HL-60 (cell line): ENCODE data around the gene HDAC7.
A peak's percentile ranks its signal among the peaks of the same experiment; 100 is the strongest.

Experiments used
- DNase-seq, 2 experiments: peaks; one replicate each; pipeline ENCODE4 v3.0.0-alpha.2; 2010 to 2020; ENCODE audit warnings: low read depth in 1 of 2, low spot score in 1 of 2
- H3K27ac ChIP-seq: fragments of 250-450 bp; sonication (Bioruptor Pico); replicated peaks from 2 replicates; pipeline ENCODE4 v1.5.1; 2020; ENCODE audit warnings: mild to moderate bottlenecking, moderate library complexity
- H3K27me3 ChIP-seq: fragments of 250-450 bp; sonication (Bioruptor Pico); 2 replicates; pipeline ENCODE4 v1.5.1; 2021; ENCODE audit warnings: mild to moderate bottlenecking, moderate library complexity; ENCODE audit not compliant: insufficient read depth, poor library complexity, severe bottlenecking
- H3K4me3 ChIP-seq: replicated peaks from 2 replicates; pipeline ENCODE4 v1.5.1; 2011; ENCODE audit warnings: mild to moderate bottlenecking, control low read depth, low read length; ENCODE audit not compliant: insufficient read depth
- GABPA ChIP-seq: IDR thresholded peaks from 2 replicates; pipeline ENCODE4 v1.6.1; 2012; ENCODE audit warnings: low read depth
- POLR2AphosphoS5 ChIP-seq: IDR thresholded peaks from 2 replicates; pipeline ENCODE4 v1.6.1; 2012; ENCODE audit warnings: low read depth
- SPI1 ChIP-seq: IDR thresholded peaks from 2 replicates; pipeline ENCODE4 v1.6.1; 2012; ENCODE audit warnings: low read depth, mild to moderate bottlenecking, borderline replicate concordance
- TF ChIP-seq, protein P1 (sequence below): IDR thresholded peaks from one replicate; pipeline ENCODE4 v1.5.1; 2011; ENCODE audit warnings: low read length, control low read depth, inconsistent platforms; ENCODE audit not compliant: insufficient read depth
- TF ChIP-seq, protein P2 (sequence below): IDR thresholded peaks from 2 replicates; pipeline ENCODE4 v1.6.1; 2012; ENCODE audit warnings: low read depth; ENCODE audit not compliant: insufficient replicate concordance

HDAC7 gene

DNA sequence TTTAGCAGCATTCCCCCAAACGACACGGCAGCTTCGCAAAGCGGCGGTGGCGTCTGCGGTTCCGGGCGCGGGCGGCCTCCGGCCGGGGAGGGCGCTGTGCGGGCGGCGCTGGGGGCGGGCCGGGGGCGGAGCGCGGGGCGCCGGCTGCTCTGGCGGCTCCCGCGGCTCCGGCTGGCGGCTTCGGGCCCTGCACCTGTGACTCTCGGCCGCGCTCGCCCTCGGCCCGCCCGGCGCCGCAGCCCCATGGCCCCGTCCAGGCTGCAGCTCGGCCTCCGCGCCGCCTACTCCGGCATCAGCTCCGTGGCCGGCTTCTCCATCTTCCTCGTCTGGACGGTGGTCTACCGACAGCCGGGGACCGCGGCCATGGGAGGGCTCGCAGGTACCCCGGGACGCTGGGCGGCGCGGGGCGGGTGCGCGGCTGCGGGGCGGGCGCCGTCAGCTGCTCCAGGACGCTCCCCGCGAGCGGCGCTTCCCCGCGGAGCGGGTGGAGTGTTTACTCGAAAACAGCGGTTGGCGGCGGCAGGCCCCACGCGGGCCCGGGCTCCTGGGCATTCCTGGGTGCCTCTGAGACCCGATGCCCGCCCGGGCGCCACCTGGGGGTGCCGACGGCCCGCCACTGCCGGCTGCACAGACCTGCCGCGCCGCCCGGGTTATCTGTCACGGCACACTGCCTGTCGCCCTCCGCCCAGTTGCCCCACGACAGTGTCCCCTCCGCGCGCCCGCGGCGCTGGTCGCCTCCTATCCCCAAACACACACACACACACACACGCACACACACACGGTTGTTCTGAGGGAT, 46.4 kb downstream of the HDAC7 start, which contains the start of gene SLC48A1:
TSS of gene SLC48A1 (plus strand) at position 177 of the 796 bp plus-strand sequence. CDS start at position 244, 67 bp downstream.
- Histone ChIP-seq H3K27me3 (no peaks in the 10 kb centered on the region), H3K27ac (peak within 1 kb of the TSS; percentile 47), H3K4me3 (peak within 1 kb of the TSS; percentile 68)
- TF ChIP-seq SPI1 (no peak), POLR2AphosphoS5 (no peak), GABPA (no peak)
- TF ChIP-seq, protein P1, sequence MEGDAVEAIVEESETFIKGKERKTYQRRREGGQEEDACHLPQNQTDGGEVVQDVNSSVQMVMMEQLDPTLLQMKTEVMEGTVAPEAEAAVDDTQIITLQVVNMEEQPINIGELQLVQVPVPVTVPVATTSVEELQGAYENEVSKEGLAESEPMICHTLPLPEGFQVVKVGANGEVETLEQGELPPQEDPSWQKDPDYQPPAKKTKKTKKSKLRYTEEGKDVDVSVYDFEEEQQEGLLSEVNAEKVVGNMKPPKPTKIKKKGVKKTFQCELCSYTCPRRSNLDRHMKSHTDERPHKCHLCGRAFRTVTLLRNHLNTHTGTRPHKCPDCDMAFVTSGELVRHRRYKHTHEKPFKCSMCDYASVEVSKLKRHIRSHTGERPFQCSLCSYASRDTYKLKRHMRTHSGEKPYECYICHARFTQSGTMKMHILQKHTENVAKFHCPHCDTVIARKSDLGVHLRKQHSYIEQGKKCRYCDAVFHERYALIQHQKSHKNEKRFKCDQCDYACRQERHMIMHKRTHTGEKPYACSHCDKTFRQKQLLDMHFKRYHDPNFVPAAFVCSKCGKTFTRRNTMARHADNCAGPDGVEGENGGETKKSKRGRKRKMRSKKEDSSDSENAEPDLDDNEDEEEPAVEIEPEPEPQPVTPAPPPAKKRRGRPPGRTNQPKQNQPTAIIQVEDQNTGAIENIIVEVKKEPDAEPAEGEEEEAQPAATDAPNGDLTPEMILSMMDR, result no peak
- TF ChIP-seq, protein P2, sequence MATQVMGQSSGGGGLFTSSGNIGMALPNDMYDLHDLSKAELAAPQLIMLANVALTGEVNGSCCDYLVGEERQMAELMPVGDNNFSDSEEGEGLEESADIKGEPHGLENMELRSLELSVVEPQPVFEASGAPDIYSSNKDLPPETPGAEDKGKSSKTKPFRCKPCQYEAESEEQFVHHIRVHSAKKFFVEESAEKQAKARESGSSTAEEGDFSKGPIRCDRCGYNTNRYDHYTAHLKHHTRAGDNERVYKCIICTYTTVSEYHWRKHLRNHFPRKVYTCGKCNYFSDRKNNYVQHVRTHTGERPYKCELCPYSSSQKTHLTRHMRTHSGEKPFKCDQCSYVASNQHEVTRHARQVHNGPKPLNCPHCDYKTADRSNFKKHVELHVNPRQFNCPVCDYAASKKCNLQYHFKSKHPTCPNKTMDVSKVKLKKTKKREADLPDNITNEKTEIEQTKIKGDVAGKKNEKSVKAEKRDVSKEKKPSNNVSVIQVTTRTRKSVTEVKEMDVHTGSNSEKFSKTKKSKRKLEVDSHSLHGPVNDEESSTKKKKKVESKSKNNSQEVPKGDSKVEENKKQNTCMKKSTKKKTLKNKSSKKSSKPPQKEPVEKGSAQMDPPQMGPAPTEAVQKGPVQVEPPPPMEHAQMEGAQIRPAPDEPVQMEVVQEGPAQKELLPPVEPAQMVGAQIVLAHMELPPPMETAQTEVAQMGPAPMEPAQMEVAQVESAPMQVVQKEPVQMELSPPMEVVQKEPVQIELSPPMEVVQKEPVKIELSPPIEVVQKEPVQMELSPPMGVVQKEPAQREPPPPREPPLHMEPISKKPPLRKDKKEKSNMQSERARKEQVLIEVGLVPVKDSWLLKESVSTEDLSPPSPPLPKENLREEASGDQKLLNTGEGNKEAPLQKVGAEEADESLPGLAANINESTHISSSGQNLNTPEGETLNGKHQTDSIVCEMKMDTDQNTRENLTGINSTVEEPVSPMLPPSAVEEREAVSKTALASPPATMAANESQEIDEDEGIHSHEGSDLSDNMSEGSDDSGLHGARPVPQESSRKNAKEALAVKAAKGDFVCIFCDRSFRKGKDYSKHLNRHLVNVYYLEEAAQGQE, result no peak
- peak in 1 of 2 experiments; percentile 65 for DNase-seq

DNA sequence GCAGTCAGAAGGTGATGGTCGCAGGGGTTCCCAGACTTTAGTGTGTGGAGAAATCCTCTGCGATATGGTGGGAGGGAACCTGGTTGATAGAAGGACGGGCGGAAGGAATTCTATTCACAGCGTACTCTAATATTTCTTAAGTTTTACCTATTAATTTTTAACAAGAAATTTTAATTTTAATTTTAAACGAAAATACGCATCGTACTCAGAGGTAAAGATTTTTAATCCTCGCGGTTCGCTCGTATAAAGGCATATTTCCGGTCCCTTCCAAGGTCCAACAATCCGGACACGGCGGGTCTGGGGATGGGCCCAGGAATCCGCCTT, 47.0 kb downstream of the HDAC7 start:
- no peak overlapping the region for H3K27ac ChIP-seq
- no peak for DNase-seq
- no peaks in the 10 kb centered on the region for H3K27me3 ChIP-seq
- TF ChIP-seq, protein P2, result no peak
- TF ChIP-seq GABPA, result no peak
- no peak for TF ChIP-seq POLR2AphosphoS5
- no peak for TF ChIP-seq SPI1
- H3K4me3 ChIP-seq, result peak overlapping the region; percentile 33

DNA sequence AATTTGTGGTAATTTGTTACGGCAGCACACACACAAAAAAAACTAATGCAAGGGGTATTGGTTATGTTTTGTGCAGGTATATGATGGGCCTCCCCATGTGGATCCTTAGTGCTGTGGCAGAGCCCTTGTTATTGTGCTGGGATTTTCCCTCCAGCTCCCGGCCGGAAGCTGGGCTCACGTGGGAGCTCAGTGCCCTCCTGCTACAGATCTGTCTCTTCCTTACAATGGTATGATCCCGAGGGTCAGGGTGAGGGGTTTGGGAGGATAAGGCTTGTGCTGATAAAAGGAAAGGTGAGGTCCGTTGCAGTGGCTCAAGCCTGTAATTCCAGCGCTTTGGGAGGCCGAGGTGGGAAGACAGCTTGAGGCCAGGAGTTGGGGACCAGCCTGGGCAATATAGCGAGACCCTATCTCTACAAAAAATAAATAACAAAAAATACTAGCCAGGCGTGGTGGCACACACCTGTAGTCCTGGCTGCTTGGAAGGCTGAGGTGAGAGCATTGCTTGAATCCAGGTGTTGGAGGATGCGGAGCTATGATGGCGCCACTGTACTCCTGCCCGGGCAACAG, 47.5 kb downstream of the HDAC7 start:
- no peak overlapping the region for H3K4me3 ChIP-seq
- H3K27ac ChIP-seq, result no peak overlapping the region
- TF ChIP-seq, protein P1, result no peak
- TF ChIP-seq POLR2AphosphoS5 (no peak), GABPA (no peak), SPI1 (no peak)
- TF ChIP-seq, protein P2, result no peak
- no peaks in the 10 kb centered on the region for H3K27me3 ChIP-seq
- DNase-seq, result no peak
